OCI-LY1 (cell line): ENCODE results near the gene FERMT1.
"Not testable (repeated sequence)": the region's sequence is repeated elsewhere in the genome, so short reads cannot be mapped to it uniquely, and the experiment has no call there.

Experiments used
- H2AFZ ChIP-seq: fragments of 200-600 bp; sonication (generic), shearing (Covaris generic); 2 replicates; pipeline ENCODE4 v1.6.0; 2014; ENCODE audit warnings: antibody characterized with exemption, mild to moderate bottlenecking, low read length
- H3F3A ChIP-seq: fragments of 200-600 bp; sonication (generic), shearing (Covaris generic); 2 replicates; pipeline ENCODE4 v1.6.0; 2014; ENCODE audit warnings: mild to moderate bottlenecking, antibody characterized with exemption, low read length, moderate library complexity; ENCODE audit not compliant: insufficient read depth
- H3K27ac ChIP-seq: fragments of 200-600 bp; sonication (generic); 2 replicates; pipeline ENCODE4 v1.5.1; 2014; ENCODE audit warnings: low read length, mixed run types, mild to moderate bottlenecking, low read depth; ENCODE audit not compliant: poor library complexity, severe bottlenecking
- H3K27me3 ChIP-seq: fragments of 200-600 bp; sonication (generic); 2 replicates; pipeline ENCODE4 v1.6.0; 2014; ENCODE audit warnings: antibody characterized with exemption, mild to moderate bottlenecking, low read length, moderate library complexity; ENCODE audit not compliant: insufficient read depth
- H3K36me3 ChIP-seq: fragments of 200-600 bp; sonication (generic); 2 replicates; pipeline ENCODE4 v1.6.1; 2014; ENCODE audit warnings: mild to moderate bottlenecking, antibody characterized with exemption, low read length, moderate library complexity, mixed read lengths; ENCODE audit not compliant: insufficient read depth
- H3K4me1 ChIP-seq: fragments of 200-600 bp; sonication (generic); 2 replicates; pipeline ENCODE4 v1.5.1; 2014; ENCODE audit warnings: mild to moderate bottlenecking, low read length, moderate library complexity; ENCODE audit not compliant: insufficient read depth, severe bottlenecking
- H3K4me2 ChIP-seq: fragments of 200-600 bp; sonication (generic), shearing (Covaris generic); 2 replicates; pipeline ENCODE4 v1.6.1; 2014; ENCODE audit warnings: low read length
- H3K4me3 ChIP-seq: fragments of 200-600 bp; sonication (generic); 2 replicates; pipeline ENCODE4 v1.5.1; 2014; ENCODE audit warnings: low read length, low read depth, mild to moderate bottlenecking, mixed read lengths; ENCODE audit not compliant: poor library complexity, severe bottlenecking
- H3K79me2 ChIP-seq: fragments of 200-600 bp; shearing (Covaris generic); 2 replicates; pipeline ENCODE4 v1.6.1; 2016; ENCODE audit warnings: mixed run types, low read length, mixed read lengths; ENCODE audit not compliant: insufficient read depth
- H3K9ac ChIP-seq: fragments of 200-600 bp; sonication (generic), shearing (Covaris generic); 2 replicates; pipeline ENCODE4 v1.6.1; 2014; ENCODE audit warnings: mild to moderate bottlenecking, low read length, mixed read lengths
- H3K9me2 ChIP-seq: fragments of 200-600 bp; sonication (generic), shearing (Covaris generic); 2 replicates; pipeline ENCODE4 v1.6.1; 2014; ENCODE audit warnings: low read depth, mild to moderate bottlenecking, low read length, mixed read lengths
- H3K9me3 ChIP-seq: fragments of 200-600 bp; shearing (Covaris generic); 2 replicates; pipeline ENCODE4 v1.6.1; 2014; ENCODE audit warnings: low read length, mixed read lengths
- H4K20me1 ChIP-seq: fragments of 200-600 bp; sonication (generic), shearing (Covaris generic); 2 replicates; pipeline ENCODE4 v1.6.0; 2016; ENCODE audit warnings: mild to moderate bottlenecking, low read length; ENCODE audit not compliant: insufficient read depth
- EZH2 ChIP-seq: fragments of 200-600 bp; sonication (generic), shearing (Covaris generic); IDR thresholded peaks from 2 replicates; pipeline ENCODE4 v1.8.0; 2017; ENCODE audit warnings: borderline replicate concordance, mixed run types, mild to moderate bottlenecking, antibody characterized with exemption, low read length, moderate library complexity, mixed read lengths
- TF ChIP-seq, protein P1 (sequence below): fragments of 200-600 bp; sonication (generic), shearing (Covaris generic); IDR thresholded peaks from 2 replicates; pipeline ENCODE4 v1.5.1; 2017; ENCODE audit warnings: mild to moderate bottlenecking, antibody characterized with exemption, low read length, moderate library complexity, mixed read lengths

The FERMT1 gene

DNA sequence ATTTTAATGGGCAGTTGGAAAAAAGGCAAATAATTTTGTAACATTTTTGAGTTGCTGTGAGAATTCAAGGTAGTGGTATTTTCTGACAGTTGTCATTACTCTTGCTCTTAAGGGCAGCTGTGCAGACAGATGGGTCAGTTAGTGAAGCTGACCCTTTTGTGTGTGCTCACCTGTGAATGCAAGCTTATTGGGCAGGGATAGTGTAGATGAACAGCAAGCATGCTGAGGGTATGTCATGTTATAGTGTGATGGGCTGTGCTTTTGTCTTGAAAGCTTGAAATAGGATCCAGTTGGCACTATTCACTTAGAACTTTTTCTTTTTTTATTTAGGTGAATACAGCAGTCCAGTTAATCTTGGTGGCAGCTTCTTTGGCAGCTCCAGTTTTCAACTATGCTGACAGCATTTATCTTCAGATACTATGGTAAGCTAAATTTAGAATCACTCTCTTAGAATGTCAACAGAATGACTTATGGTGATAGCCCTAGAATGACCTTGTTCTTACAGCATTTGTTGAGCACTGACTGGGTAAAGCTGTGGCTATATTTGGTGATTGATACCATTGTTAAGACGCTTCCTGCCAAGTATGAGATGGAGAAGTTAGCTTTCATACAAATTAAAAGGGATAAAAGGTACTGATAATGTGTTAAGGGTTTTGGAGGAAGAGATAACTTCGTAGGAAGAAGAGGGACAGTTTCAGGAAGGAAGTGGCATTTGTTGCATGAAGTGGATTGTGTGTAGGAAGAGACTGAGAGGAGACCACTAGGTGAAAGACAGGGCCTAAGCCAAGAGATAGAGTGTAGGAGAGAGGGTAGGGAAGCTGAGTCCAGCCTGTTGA is 88.5 kb downstream of the FERMT1 start:
- no peak overlapping the region for H2AFZ ChIP-seq
- H3K27ac ChIP-seq = no peak overlapping the region
- no peaks in the 10 kb centered on the region for H3K4me1 ChIP-seq
- peaks cover 69% of the 10 kb centered on the region for H3K36me3 ChIP-seq
- H3K4me2 ChIP-seq = no peak overlapping the region
- H3K27me3 ChIP-seq = no peaks in the 10 kb centered on the region
- no peaks in the 10 kb centered on the region for H3K79me2 ChIP-seq
- TF ChIP-seq, protein P1, sequence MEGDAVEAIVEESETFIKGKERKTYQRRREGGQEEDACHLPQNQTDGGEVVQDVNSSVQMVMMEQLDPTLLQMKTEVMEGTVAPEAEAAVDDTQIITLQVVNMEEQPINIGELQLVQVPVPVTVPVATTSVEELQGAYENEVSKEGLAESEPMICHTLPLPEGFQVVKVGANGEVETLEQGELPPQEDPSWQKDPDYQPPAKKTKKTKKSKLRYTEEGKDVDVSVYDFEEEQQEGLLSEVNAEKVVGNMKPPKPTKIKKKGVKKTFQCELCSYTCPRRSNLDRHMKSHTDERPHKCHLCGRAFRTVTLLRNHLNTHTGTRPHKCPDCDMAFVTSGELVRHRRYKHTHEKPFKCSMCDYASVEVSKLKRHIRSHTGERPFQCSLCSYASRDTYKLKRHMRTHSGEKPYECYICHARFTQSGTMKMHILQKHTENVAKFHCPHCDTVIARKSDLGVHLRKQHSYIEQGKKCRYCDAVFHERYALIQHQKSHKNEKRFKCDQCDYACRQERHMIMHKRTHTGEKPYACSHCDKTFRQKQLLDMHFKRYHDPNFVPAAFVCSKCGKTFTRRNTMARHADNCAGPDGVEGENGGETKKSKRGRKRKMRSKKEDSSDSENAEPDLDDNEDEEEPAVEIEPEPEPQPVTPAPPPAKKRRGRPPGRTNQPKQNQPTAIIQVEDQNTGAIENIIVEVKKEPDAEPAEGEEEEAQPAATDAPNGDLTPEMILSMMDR = no peak
- TF ChIP-seq EZH2 = no peak
- no peaks in the 10 kb centered on the region for H3K9me2 ChIP-seq
- no peaks in the 10 kb centered on the region for H3F3A ChIP-seq
- H3K9ac ChIP-seq = no peak overlapping the region
- H3K4me3 ChIP-seq = no peak overlapping the region
- H4K20me1 ChIP-seq = no peaks in the 10 kb centered on the region
- no peaks in the 10 kb centered on the region for H3K9me3 ChIP-seq

DNA sequence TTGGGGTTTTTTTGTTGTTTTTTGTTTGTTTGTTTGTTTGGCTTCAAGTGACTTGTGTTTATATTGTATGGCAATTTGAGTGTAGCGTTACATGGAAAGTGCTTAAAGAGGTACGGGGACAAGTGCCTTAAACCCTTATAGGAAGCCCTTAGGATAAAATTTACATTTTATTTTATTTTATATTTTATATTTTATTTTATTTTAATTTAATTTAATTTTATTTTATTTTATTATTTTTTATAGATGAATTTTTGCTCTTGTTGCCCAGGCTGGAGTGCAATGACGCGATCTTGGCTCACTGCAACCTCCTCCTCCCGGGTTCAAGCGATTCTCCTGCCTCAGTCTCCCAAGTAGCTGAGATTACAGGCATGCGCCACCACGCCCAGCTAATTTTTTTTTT is 89.9 kb downstream of the FERMT1 start:
- not testable (repeated sequence) for H2AFZ ChIP-seq, H3K9me3 ChIP-seq, H3F3A ChIP-seq, H3K79me2 ChIP-seq, H3K4me3 ChIP-seq, H3K4me1 ChIP-seq, H3K27me3 ChIP-seq, H3K9me2 ChIP-seq, H3K27ac ChIP-seq, H3K9ac ChIP-seq, H3K4me2 ChIP-seq, H4K20me1 ChIP-seq
- peaks cover 58% of the 10 kb centered on the region for H3K36me3 ChIP-seq

DNA sequence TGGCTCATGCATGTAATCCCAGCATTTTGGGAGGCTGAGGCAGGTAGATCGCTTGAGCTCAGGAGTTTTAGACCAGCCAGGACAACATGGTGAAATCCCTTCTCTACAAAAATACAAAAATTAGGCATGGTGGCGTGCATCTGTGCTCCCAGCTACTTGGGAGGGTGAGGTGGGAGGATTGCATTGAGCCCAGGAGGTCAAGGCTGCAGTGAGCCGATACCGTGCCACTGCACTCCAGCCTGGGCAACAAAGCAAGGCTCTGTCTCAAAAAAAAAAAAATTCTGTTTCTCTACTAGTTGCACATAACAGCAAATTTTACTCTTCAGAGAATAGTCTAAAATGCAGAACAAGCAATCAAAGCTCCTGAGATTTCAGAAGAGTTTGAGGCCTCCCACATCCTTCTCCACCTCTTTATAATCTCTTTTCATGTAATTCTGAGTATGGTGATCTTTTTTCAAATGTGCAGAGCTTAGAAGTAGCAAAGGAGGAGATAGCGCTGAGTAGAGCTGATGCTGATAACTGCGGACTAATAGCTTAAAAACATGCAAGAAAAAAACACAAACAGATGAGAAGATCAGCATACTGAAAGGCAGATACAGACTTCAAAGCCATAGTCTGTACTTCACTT is 92.3 kb downstream of the FERMT1 start:
- H3K4me2 ChIP-seq = no peak overlapping the region
- H4K20me1 ChIP-seq = no peaks in the 10 kb centered on the region
- no peaks in the 10 kb centered on the region for H3K79me2 ChIP-seq
- H3K4me3 ChIP-seq = no peak overlapping the region
- no peaks in the 10 kb centered on the region for H3K9me3 ChIP-seq
- no peaks in the 10 kb centered on the region for H3K9me2 ChIP-seq
- no peaks in the 10 kb centered on the region for H3K4me1 ChIP-seq
- H3K36me3 ChIP-seq = peaks cover 47% of the 10 kb centered on the region
- H3K9ac ChIP-seq = no peak overlapping the region
- H2AFZ ChIP-seq = no peak overlapping the region
- no peaks in the 10 kb centered on the region for H3K27me3 ChIP-seq
- TF ChIP-seq, protein P1 = no peak
- TF ChIP-seq EZH2 = no peak
- no peaks in the 10 kb centered on the region for H3F3A ChIP-seq
- no peak overlapping the region for H3K27ac ChIP-seq
